Chondrocyte (in vitro differentiated cells): ENCODE results near the gene MTHFD2L. TPM values are rescaled to one million over a fixed set of nuclear protein-coding genes. Genes with fewer than 3 reads are reported as not detected.

Experiments used
- DNase-seq: peaks from one replicate; pipeline ENCODE4 v3.0.0; 2021; ENCODE audit warnings: mixed read lengths, low spot score
- H3K27ac Mint-ChIP-seq: one replicate; pipeline ENCODE4 v1.8.0; 2021; ENCODE audit warnings: mild to moderate bottlenecking, moderate library complexity, mixed read lengths; ENCODE audit not compliant: unreplicated experiment
- H3K27me3 Mint-ChIP-seq: 2 replicates; pipeline ENCODE4 v1.8.0; 2021; ENCODE audit warnings: low read depth, mixed read lengths
- H3K36me3 Mint-ChIP-seq: 2 replicates; pipeline ENCODE4 v1.8.0; 2021; ENCODE audit warnings: low read depth, mixed read lengths
- H3K4me1 Mint-ChIP-seq: 2 replicates; pipeline ENCODE4 v1.8.0; 2021; ENCODE audit warnings: low read depth, mild to moderate bottlenecking, mixed read lengths
- H3K4me3 Mint-ChIP-seq: one replicate; pipeline ENCODE4 v1.8.0; 2021; ENCODE audit warnings: mild to moderate bottlenecking, moderate library complexity, mixed read lengths; ENCODE audit not compliant: unreplicated experiment
- H3K9me3 Mint-ChIP-seq: 2 replicates; pipeline ENCODE4 v1.8.0; 2021; ENCODE audit warnings: low read depth, mixed read lengths
- total RNA-seq: library from RNA; stranded (reverse); gene quantifications from 3 replicates; pipeline ENCODE4 v1.2.1, GENCODE V29; 2021
- TF ChIP-seq, protein P1 (sequence below): fragments of 200-600 bp; sonication (generic); IDR thresholded peaks from 2 replicates; pipeline ENCODE4 v1.5.0; 2021; ENCODE audit warnings: antibody characterized with exemption, mild to moderate bottlenecking, moderate library complexity

MTHFD2L gene
- total RNA-seq, 1 donor from 2014 or later: 6.6 TPM

DNA sequence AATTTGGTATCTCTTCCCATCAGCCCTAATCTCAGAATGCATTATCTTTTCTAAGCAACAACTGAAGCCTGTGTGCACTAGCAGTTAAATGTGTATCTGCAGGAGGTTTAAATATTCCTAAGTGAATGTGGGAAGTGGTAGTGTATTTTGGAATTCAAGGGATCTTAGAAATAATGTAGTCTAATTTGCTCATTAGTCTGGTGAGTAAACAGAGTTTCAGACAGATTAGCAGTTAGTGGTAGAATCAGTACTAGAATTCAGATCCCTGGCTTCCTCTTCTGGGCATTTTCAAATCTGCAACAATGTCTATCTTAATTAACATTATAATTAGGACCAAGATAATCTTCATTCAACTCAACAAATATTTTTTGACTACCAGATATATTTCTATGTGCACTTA is 47.2 kb upstream of the MTHFD2L start:
- no peak for DNase-seq
- peaks cover 4% of the 10 kb centered on the region for H3K9me3 Mint-ChIP-seq
- H3K36me3 Mint-ChIP-seq: no peaks in the 10 kb centered on the region
- peak overlapping the region; percentile 92 for H3K27ac Mint-ChIP-seq
- no peak overlapping the region for H3K4me3 Mint-ChIP-seq
- TF ChIP-seq, protein P1, sequence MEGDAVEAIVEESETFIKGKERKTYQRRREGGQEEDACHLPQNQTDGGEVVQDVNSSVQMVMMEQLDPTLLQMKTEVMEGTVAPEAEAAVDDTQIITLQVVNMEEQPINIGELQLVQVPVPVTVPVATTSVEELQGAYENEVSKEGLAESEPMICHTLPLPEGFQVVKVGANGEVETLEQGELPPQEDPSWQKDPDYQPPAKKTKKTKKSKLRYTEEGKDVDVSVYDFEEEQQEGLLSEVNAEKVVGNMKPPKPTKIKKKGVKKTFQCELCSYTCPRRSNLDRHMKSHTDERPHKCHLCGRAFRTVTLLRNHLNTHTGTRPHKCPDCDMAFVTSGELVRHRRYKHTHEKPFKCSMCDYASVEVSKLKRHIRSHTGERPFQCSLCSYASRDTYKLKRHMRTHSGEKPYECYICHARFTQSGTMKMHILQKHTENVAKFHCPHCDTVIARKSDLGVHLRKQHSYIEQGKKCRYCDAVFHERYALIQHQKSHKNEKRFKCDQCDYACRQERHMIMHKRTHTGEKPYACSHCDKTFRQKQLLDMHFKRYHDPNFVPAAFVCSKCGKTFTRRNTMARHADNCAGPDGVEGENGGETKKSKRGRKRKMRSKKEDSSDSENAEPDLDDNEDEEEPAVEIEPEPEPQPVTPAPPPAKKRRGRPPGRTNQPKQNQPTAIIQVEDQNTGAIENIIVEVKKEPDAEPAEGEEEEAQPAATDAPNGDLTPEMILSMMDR: no peak
- peaks cover 82% of the 10 kb centered on the region for H3K4me1 Mint-ChIP-seq
- H3K27me3 Mint-ChIP-seq: no peaks in the 10 kb centered on the region

DNA sequence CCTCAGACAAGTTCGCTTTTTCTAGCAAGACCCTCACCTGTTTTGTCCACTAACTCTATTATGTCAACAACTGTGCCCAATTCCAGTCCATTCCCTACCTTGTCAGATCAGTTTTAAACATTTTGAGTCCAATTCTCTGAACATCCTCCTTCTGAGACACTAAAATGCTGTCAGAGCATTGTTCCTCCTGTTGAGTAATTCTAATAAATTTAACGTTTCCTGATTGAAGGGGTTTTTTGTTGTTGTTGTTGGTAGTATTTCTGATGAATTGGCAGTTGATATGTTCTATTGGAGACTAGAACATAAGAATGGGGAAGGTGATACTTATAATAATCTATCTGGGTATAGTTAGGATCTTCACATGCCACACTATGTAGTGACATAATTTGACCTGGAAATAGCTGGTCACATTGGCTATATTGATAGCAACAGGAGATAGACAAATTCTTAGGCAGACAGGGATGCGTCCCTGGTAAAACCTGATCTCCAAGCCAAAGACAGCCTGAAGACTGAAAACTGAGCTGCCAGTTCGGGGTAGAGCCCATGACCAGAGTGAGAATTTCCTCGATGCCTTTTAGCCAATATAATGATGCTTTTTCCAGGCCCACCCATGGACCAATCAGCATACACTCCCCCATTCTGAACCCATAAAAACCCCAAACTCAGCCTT is 46.5 kb upstream of the MTHFD2L start:
- Mint-ChIP-seq H3K27ac (peak overlapping the region; percentile 92), H3K36me3 (no peaks in the 10 kb centered on the region), H3K27me3 (no peaks in the 10 kb centered on the region), H3K4me1 (peaks cover 79% of the 10 kb centered on the region), H3K9me3 (peaks cover 4% of the 10 kb centered on the region), H3K4me3 (no peak overlapping the region)
- DNase-seq: no peak
- TF ChIP-seq, protein P1: no peak

DNA sequence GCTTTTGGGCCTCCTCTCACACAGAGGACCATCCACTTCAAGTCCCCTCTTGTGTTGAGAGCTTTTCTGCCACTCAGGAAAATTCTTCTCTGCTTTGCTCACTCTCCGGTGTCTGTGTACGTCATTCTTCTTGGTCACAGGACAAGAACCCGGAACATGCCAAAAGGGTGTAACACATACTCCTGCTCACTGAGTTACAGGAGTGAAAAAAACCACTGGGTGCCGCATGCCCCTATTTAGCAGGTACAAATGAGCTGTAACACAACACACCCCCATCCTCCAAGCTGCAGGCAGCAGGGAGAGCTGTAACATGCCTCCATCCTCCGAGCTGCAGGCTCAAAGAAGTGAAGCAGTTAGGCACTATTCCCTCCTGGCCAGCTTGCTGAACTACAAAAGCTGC is 45.9 kb upstream of the MTHFD2L start:
- H3K9me3 Mint-ChIP-seq: peaks cover 4% of the 10 kb centered on the region
- no peak overlapping the region for H3K4me3 Mint-ChIP-seq
- no peaks in the 10 kb centered on the region for H3K36me3 Mint-ChIP-seq
- peaks cover 81% of the 10 kb centered on the region for H3K4me1 Mint-ChIP-seq
- DNase-seq: no peak
- TF ChIP-seq, protein P1: no peak
- peak overlapping the region; percentile 92 for H3K27ac Mint-ChIP-seq
- H3K27me3 Mint-ChIP-seq: no peaks in the 10 kb centered on the region

DNA sequence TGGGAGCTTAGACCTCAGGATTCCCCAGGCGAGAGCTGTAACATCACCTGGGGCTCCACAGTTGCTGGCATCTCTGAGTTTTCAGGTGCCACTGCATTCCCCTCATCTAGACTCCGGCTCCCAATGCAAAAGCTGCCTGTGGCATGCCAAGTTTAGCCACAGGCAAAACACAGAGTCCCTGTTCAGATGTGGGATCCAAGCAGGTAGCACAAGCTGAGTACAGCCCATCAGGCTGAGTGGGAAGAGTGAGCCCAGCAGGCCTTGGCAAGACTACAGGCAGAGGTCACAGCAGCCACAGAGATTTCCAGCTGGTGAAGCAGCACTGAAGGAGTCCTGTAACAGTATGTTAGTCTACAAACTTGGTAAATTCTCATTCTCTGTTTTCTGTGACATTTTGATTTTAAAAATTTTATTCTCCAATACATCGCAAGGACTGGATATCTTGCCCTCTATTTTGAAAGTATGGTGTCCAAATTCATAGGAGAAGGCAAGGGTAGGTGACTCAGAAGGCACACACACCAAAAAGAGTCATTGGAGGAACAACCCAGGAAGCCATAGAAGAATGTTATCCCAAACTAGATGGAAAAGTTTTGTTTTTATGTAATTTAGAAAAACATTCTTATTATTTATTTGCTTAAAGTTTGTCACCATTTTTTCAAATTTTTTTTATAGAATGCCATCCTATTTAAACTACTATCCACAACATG is 45.4 kb upstream of the MTHFD2L start:
- Mint-ChIP-seq H3K27me3 (no peaks in the 10 kb centered on the region), H3K4me1 (peaks cover 86% of the 10 kb centered on the region), H3K4me3 (no peak overlapping the region), H3K27ac (peak overlapping the region; percentile 92), H3K9me3 (peaks cover 4% of the 10 kb centered on the region), H3K36me3 (no peaks in the 10 kb centered on the region)
- no peak for DNase-seq
- TF ChIP-seq, protein P1: no peak

DNA sequence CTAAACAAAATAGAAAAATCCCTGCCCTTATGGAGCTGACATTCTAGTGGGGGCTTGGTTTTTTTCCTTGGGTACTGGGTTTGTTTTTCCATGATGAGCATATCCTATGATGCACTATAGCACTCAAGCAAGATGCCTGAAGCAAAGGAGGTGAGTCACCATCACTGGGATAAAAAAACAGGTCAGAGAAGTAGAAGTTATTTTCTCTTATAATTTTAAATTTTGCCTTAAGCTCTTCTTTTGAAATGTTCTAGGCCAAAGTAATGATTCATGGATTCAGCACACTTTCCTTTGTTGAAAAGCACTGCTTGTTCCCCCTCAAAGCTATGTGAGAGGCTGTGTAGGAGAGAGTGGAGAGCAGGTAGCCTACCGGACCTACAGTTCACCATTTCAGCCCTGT is 43.7 kb upstream of the MTHFD2L start:
- peaks cover 85% of the 10 kb centered on the region for H3K4me1 Mint-ChIP-seq
- DNase-seq: no peak
- H3K27ac Mint-ChIP-seq: peak overlapping the region; percentile 88
- TF ChIP-seq, protein P1: no peak
- H3K4me3 Mint-ChIP-seq: no peak overlapping the region
- H3K27me3 Mint-ChIP-seq: no peaks in the 10 kb centered on the region
- H3K9me3 Mint-ChIP-seq: peaks cover 4% of the 10 kb centered on the region
- no peaks in the 10 kb centered on the region for H3K36me3 Mint-ChIP-seq
